K562 (cell line): ENCODE measurements around the gene MRPS15. TPM values are rescaled to one million over a fixed set of nuclear protein-coding genes. Genes with fewer than 3 reads are reported as not detected.

ENCODE experiments used
- CBX2 ChIP-seq: fragments of 200-600 bp; sonication (generic); IDR thresholded peaks from one replicate; pipeline ENCODE4 v1.6.1; 2012; ENCODE audit warnings: mild to moderate bottlenecking, low read length, inconsistent platforms; ENCODE audit not compliant: insufficient read depth, poor library complexity, severe bottlenecking
- CC2D1A ChIP-seq: fragments of 450-650 bp; IDR thresholded peaks from 2 replicates; pipeline ENCODE4 v1.6.1; 2017; ENCODE audit warnings: mild to moderate bottlenecking
- MIER1 ChIP-seq: fragments of 450-650 bp; IDR thresholded peaks from 2 replicates; pipeline ENCODE4 v1.6.1; 2016; ENCODE audit warnings: antibody characterized with exemption, mild to moderate bottlenecking, low read depth
- NBN ChIP-seq: fragments of 450-650 bp; IDR thresholded peaks from 2 replicates; pipeline ENCODE4 v1.6.1; 2016; ENCODE audit warnings: low read depth, mild to moderate bottlenecking
- SMAD1 ChIP-seq: fragments of 150-350 bp; IDR thresholded peaks from 2 replicates; pipeline ENCODE4 v1.6.1; 2014; ENCODE audit warnings: low read length, low read depth; ENCODE audit not compliant: partially characterized antibody
- TEAD4 ChIP-seq, 2 experiments: sonication (generic) in 1 of 2; formaldehyde crosslinking in 1 of 2; IDR thresholded peaks; 2 replicates each; pipeline versions ENCODE4 v1.6.1 to v1.8.0; 2012 to 2022; ENCODE audit warnings: borderline replicate concordance in 1 of 2, inconsistent platforms in 1 of 2, low read length in 1 of 2, mild to moderate bottlenecking in 1 of 2, missing genetic modification reagents in 1 of 2
- THRB ChIP-seq: fragments of 450-650 bp; formaldehyde crosslinking; conservative IDR thresholded peaks from 2 replicates; pipeline ENCODE4 v1.4.0; 2022; ENCODE audit warnings: mild to moderate bottlenecking, missing genetic modification characterization
- TOE1 ChIP-seq, 2 experiments: fragments of 450-650 bp in 1 of 2; sonication (generic) in 1 of 2; formaldehyde crosslinking in 1 of 2; IDR thresholded peaks; 2 replicates each; pipeline versions ENCODE4 v1.7.1 to v1.8.0; 2016 to 2022; ENCODE audit warnings: borderline replicate concordance in 2 of 2, mild to moderate bottlenecking in 2 of 2, antibody characterized with exemption in 1 of 2, inconsistent platforms in 1 of 2, low read depth in 1 of 2, missing genetic modification reagents in 1 of 2, moderate library complexity in 1 of 2
- ZBTB33 ChIP-seq: sonication (generic); formaldehyde crosslinking; IDR thresholded peaks from 2 replicates; pipeline ENCODE4 v1.8.1; 2023; ENCODE audit warnings: mild to moderate bottlenecking, missing genetic modification reagents
- ZNF134 ChIP-seq: fragments of 250-450 bp; sonication (Bioruptor Pico); conservative IDR thresholded peaks from 2 replicates; pipeline ENCODE4 v1.4.0; 2020
- ZNF224 ChIP-seq: sonication (generic); formaldehyde crosslinking; IDR thresholded peaks from 2 replicates; pipeline ENCODE4 v1.8.0; 2022; ENCODE audit warnings: mild to moderate bottlenecking, missing genetic modification reagents
- ZNF407 ChIP-seq: fragments of 450-650 bp; IDR thresholded peaks from 2 replicates; pipeline ENCODE4 v1.6.1; 2016; ENCODE audit warnings: low read depth
- polyA plus RNA-seq, 8 experiments: library from polyadenylated mRNA; depleted of rRNA in 4 of 8; stranded (reverse) in 5 of 8; unstranded in 3 of 8; fragments of >200 nt; fragmentation: Nextera tagmentation in 2 of 8; fragmentation: Illumina TruSeq in 1 of 8; extraction: Ambion mirVana in 2 of 8; extraction: Trizol in 1 of 8; gene quantifications; 2 replicates each; pipeline versions ENCODE4 v1.2.1 to v1.2.3, GENCODE V29; 2011 to 2014; ENCODE audit warnings: inconsistent platforms in 1 of 8, missing spikeins in 1 of 8
- total RNA-seq, 7 experiments: library from RNA; depleted of rRNA in 6 of 7; stranded (reverse); fragments of >200 nt in 6 of 7; fragmentation: Illumina TruSeq in 2 of 7; extraction: Trizol in 2 of 7; gene quantifications; 2 replicates each; pipeline versions ENCODE4 v1.2.1 to v1.2.3, GENCODE V29; 2011 to 2021; ENCODE audit warnings: low replicate concordance in 1 of 7
- TF ChIP-seq, protein P1 (sequence below): fragments of 250-450 bp; sonication (Bioruptor Pico); IDR thresholded peaks from 2 replicates; pipeline ENCODE4 v1.4.0; 2020; ENCODE audit warnings: mild to moderate bottlenecking

MRPS15 gene
- total and polyA plus RNA-seq, 9 of the 15 experiments (the other 6 are each of a cell fraction or from before 2014, with no cell fraction given) = 62.9 to 286 (median 149) TPM

DNA sequence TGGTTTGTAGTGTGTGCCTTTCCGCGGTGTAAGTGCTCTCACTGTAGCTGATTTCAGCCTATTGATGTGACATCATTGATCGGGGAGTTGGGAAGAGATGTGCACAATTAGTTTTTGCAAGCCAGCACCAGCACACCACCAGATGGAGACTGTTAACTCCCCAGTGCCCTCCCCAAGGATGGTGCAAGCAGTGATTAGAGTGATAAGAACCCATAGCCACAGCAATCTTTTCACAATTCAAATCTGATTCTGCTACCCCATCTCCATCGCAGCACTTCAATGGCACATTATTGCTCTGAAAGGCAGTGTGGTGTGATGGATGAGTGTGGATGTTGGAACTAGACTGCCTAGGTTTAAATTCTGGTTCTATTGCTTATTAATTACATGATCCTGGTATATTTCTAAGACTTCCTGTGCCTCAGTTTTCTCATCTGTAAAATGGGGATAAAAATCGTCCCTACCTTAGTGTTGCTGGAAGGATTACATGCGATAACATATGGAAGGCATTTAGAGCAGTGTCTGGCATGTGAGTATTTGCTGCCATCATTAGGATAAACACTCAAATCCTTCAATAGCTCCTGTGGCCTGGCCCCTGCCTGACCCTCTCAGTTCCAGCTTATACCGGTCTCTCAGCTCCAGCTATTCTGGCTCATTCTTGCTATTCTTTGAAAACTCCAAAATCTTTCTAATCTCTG lies 11.9 kb upstream of the MRPS15 start (continued):
- no peak for TF ChIP-seq ZNF134 (CRISPR knock-in tag)
- no peak for TF ChIP-seq CBX2
- TF ChIP-seq, protein P1, sequence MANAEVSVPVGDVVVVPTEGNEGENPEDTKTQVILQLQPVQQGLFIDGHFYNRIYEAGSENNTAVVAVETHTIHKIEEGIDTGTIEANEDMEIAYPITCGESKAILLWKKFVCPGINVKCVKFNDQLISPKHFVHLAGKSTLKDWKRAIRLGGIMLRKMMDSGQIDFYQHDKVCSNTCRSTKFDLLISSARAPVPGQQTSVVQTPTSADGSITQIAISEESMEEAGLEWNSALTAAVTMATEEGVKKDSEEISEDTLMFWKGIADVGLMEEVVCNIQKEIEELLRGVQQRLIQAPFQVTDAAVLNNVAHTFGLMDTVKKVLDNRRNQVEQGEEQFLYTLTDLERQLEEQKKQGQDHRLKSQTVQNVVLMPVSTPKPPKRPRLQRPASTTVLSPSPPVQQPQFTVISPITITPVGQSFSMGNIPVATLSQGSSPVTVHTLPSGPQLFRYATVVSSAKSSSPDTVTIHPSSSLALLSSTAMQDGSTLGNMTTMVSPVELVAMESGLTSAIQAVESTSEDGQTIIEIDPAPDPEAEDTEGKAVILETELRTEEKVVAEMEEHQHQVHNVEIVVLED (CRISPR knock-in tag) = no peak
- TF ChIP-seq TEAD4 (IDR thresholded peaks at IDR 0.05; ENCODE audit: low read length) = no peak
- TF ChIP-seq TEAD4 (CRISPR knock-in tag; IDR thresholded peaks at IDR 0.05; ENCODE audit: borderline replicate concordance) = no peak
- no peak for TF ChIP-seq SMAD1
- no peak for TF ChIP-seq MIER1
- no peak for TF ChIP-seq CC2D1A
- TF ChIP-seq NBN = no peak
- TF ChIP-seq ZBTB33 (CRISPR knock-in tag) = no peak
- no peak for TF ChIP-seq THRB
- TF ChIP-seq ZNF224 (CRISPR knock-in tag) = no peak
- no peak for TF ChIP-seq ZNF407
- TF ChIP-seq TOE1 (IDR thresholded peaks at IDR 0.05; ENCODE audit: borderline replicate concordance) = no peak
- no peak for TF ChIP-seq TOE1 (CRISPR knock-in tag; IDR thresholded peaks at IDR 0.05; ENCODE audit: borderline replicate concordance, low read depth)
